HCT116 (cell line): Measurements from ENCODE around the gene MCF2L2. TPM values are rescaled to one million over a fixed set of nuclear protein-coding genes. Genes with fewer than 3 reads are reported as not detected.

ENCODE experiments used
- ATAC-seq: fragments of 200-7000 bp; cut with Tn5 transposase; 2 replicates; pipeline ENCODE4 v1.9.1; 2020; ENCODE audit warnings: mild to moderate bottlenecking, moderate library complexity
- BruUV-seq: library from RNA; stranded (reverse); fragments of 400-500 nt; replicated peaks from 2 replicates; lab custom pipeline; 2021; lab: Mats Ljungman, UMichigan
- CTCF ChIA-PET: fragments of 300-600 bp; sonication (Branson Sonifier 250); formaldehyde crosslinking; loops from one replicate; lab custom pipeline; 2021; ENCODE audit warnings: antibody characterized with exemption; lab: Charles Lee
- POLR2A ChIA-PET: fragments of 300-600, 350-600 bp; sonication (Branson Sonifier 250); formaldehyde crosslinking; loops from one replicate; lab custom pipeline; 2021; ENCODE audit warnings: antibody characterized with exemption; lab: Charles Lee
- RAD21 ChIA-PET, 2 experiments: fragments of 300-600 bp; sonication (Branson Sonifier 250); formaldehyde crosslinking; loops; one replicate each; lab custom pipeline; 2023; ENCODE audit warnings: low total read pairs in 2 of 2; ENCODE audit not compliant: uncharacterized antibody in 2 of 2, unreplicated experiment in 2 of 2, low non-redundant PET in 1 of 2; lab: Charles Lee
- DNase-seq: peaks from one replicate; pipeline ENCODE4 v3.0.0-alpha.2; 2010; ENCODE audit warnings: low read depth, low spot score
- H2AFZ ChIP-seq: fragments of 200-600 bp; shearing (Covaris generic), sonication (generic); 2 replicates; pipeline ENCODE4 v1.6.1; 2017; ENCODE audit warnings: low read depth, mixed run types, mixed read lengths, antibody characterized with exemption, low read length; ENCODE audit not compliant: poor library complexity, severe bottlenecking
- H3K27ac ChIP-seq: 2 replicates; pipeline ENCODE4 v1.5.1; 2012; ENCODE audit warnings: low read depth, low read length
- H3K27me3 ChIP-seq: fragments of 200-600 bp; sonication (generic); 2 replicates; pipeline ENCODE4 v1.6.1; 2016; ENCODE audit warnings: mixed run types, low read length, mixed read lengths; ENCODE audit not compliant: insufficient read depth
- H3K36me3 ChIP-seq, 2 experiments: fragments of 200-500 bp in 1 of 2; fragments of 200-600 bp in 1 of 2; sonication (Bioruptor generic) in 1 of 2; sonication (generic) in 1 of 2; 2 replicates each; pipeline versions ENCODE4 v1.5.1 to v1.6.1; 2014 to 2016; ENCODE audit warnings: low read length in 2 of 2, inconsistent platforms in 1 of 2, mixed read lengths in 1 of 2, mixed run types in 1 of 2; ENCODE audit not compliant: insufficient read depth in 2 of 2, control insufficient read depth in 1 of 2
- H3K4me1 ChIP-seq, 2 experiments: fragments of 200-600 bp in 1 of 2; sonication (generic) in 1 of 2; 2 replicates each; pipeline versions ENCODE4 v1.5.1 to v1.6.1; 2012 to 2017; ENCODE audit warnings: low read length in 2 of 2, inconsistent platforms in 1 of 2, mild to moderate bottlenecking in 1 of 2, mixed read lengths in 1 of 2, mixed run types in 1 of 2, moderate library complexity in 1 of 2; ENCODE audit not compliant: insufficient read depth in 2 of 2, control insufficient read depth in 1 of 2
- H3K4me2 ChIP-seq: fragments of 200-600 bp; sonication (generic); 2 replicates; pipeline ENCODE4 v1.6.1; 2017; ENCODE audit warnings: mixed run types, low read length, mixed read lengths
- H3K4me3 ChIP-seq, 2 experiments: fragments of 200-600 bp in 1 of 2; sonication (generic) in 1 of 2; replicated peaks in 1 of 2; 2 replicates each; pipeline ENCODE4 v1.5.1; 2011 to 2016; ENCODE audit warnings: low read length in 2 of 2, control low read depth in 1 of 2, low read depth in 1 of 2, mild to moderate bottlenecking in 1 of 2, mixed read lengths in 1 of 2, mixed run types in 1 of 2
- H3K79me2 ChIP-seq: fragments of 200-600 bp; sonication (generic); 2 replicates; pipeline ENCODE4 v1.6.1; 2017; ENCODE audit warnings: mild to moderate bottlenecking, mixed run types, low read length, moderate library complexity, mixed read lengths; ENCODE audit not compliant: insufficient read depth
- H3K9ac ChIP-seq: fragments of 200-600 bp; sonication (generic); 2 replicates; pipeline ENCODE4 v1.6.1; 2016; ENCODE audit warnings: low read length, mixed read lengths
- H3K9me2 ChIP-seq: fragments of 200-600 bp; sonication (generic), shearing (Covaris generic); 2 replicates; pipeline ENCODE4 v1.6.1; 2017; ENCODE audit warnings: mixed run types, mild to moderate bottlenecking, moderate library complexity; ENCODE audit not compliant: insufficient read depth
- H3K9me3 ChIP-seq, 2 experiments: fragments of 200-500 bp in 1 of 2; fragments of 200-600 bp in 1 of 2; sonication (Bioruptor generic) in 1 of 2; sonication (generic) in 1 of 2; 2 replicates each; pipeline ENCODE4 v1.6.1; 2014 to 2017; ENCODE audit warnings: low read length in 2 of 2, mixed read lengths in 2 of 2, inconsistent platforms in 1 of 2, low read depth in 1 of 2, mild to moderate bottlenecking in 1 of 2, mixed run types in 1 of 2, moderate library complexity in 1 of 2; ENCODE audit not compliant: control insufficient read depth in 1 of 2, insufficient read depth in 1 of 2
- H4K20me1 ChIP-seq: fragments of 200-600 bp; sonication (generic), shearing (Covaris generic); 2 replicates; pipeline ENCODE4 v1.6.1; 2017; ENCODE audit warnings: mixed run types, mild to moderate bottlenecking, moderate library complexity; ENCODE audit not compliant: insufficient read depth
- CBX3 ChIP-seq: IDR thresholded peaks from 2 replicates; pipeline ENCODE4 v1.6.1; 2012; ENCODE audit warnings: low read depth
- CEBPB ChIP-seq: IDR thresholded peaks from 2 replicates; pipeline ENCODE4 v1.6.1; 2012; ENCODE audit warnings: low read depth
- EGR1 ChIP-seq: IDR thresholded peaks from 2 replicates; pipeline ENCODE4 v1.6.1; 2012; ENCODE audit warnings: low read depth
- ELF1 ChIP-seq: IDR thresholded peaks from 2 replicates; pipeline ENCODE4 v1.6.1; 2012; ENCODE audit warnings: low read depth, borderline replicate concordance
- EZH2 ChIP-seq: fragments of 200-600 bp; sonication (generic); IDR thresholded peaks from 2 replicates; pipeline ENCODE4 v1.6.1; 2017; ENCODE audit warnings: antibody characterized with exemption, mixed run types
- EZH2phosphoT487 ChIP-seq: fragments of 200-600 bp; IDR thresholded peaks from 2 replicates; pipeline ENCODE4 v1.6.1; 2018; ENCODE audit warnings: antibody characterized with exemption, borderline replicate concordance
- JUND ChIP-seq: IDR thresholded peaks from 2 replicates; pipeline ENCODE4 v1.6.1; 2012
- MAX ChIP-seq: IDR thresholded peaks from 2 replicates; pipeline ENCODE4 v1.6.1; 2012
- POLR2AphosphoS5 ChIP-seq: IDR thresholded peaks from 2 replicates; pipeline ENCODE4 v1.6.1; 2011; ENCODE audit warnings: mild to moderate bottlenecking, low read depth, low read length, moderate library complexity
- RAD21 ChIP-seq: IDR thresholded peaks from 2 replicates; pipeline ENCODE4 v1.6.1; 2012; ENCODE audit warnings: low read depth, mild to moderate bottlenecking
- REST ChIP-seq: IDR thresholded peaks from 2 replicates; pipeline ENCODE4 v1.6.1; 2012; ENCODE audit warnings: low read depth
- SIN3A ChIP-seq: IDR thresholded peaks from 2 replicates; pipeline ENCODE4 v1.6.1; 2012; ENCODE audit warnings: low read depth
- SP1 ChIP-seq: IDR thresholded peaks from 2 replicates; pipeline ENCODE4 v1.6.1; 2012; ENCODE audit warnings: low read depth
- SRF ChIP-seq: IDR thresholded peaks from 2 replicates; pipeline ENCODE4 v1.6.1; 2012; ENCODE audit warnings: low read depth
- TCF7L2 ChIP-seq: IDR thresholded peaks from 2 replicates; pipeline ENCODE4 v1.7.0; 2011; ENCODE audit warnings: borderline replicate concordance, inconsistent platforms; ENCODE audit not compliant: insufficient read depth, insufficient read length; ENCODE audit errors: extremely low read depth
- YY1 ChIP-seq: IDR thresholded peaks from 2 replicates; pipeline ENCODE4 v1.6.1; 2011; ENCODE audit warnings: low read length, low read depth, moderate library complexity, mild to moderate bottlenecking; ENCODE audit not compliant: insufficient replicate concordance; ENCODE audit errors: extremely low read depth
- ZFX ChIP-seq: fragments of 450-650 bp; IDR thresholded peaks from 2 replicates; pipeline ENCODE4 v1.6.1; 2017
- ZNF274 ChIP-seq: fragments of 200-500 bp; sonication (Bioruptor generic); IDR thresholded peaks from 2 replicates; pipeline ENCODE4 v1.6.1; 2014; ENCODE audit warnings: mild to moderate bottlenecking, low read depth, low read length, inconsistent platforms
- intact Hi-C: fragments of 100-400 bp; cut with micrococcal nuclease; formaldehyde crosslinking; loops from 2 replicates; pipeline ENCODE4 v1.10.0; 2022
- total RNA-seq: library from RNA; stranded (reverse); gene quantifications from one replicate; pipeline ENCODE4 v1.2.1, GENCODE V29; 2021; ENCODE audit not compliant: unreplicated experiment
- TF ChIP-seq, protein P1 (sequence below), 3 experiments: fragments of 200-600 bp in 1 of 3; sonication (generic) in 1 of 3; IDR thresholded peaks in 2 of 3; conservative IDR thresholded peaks in 1 of 3; 2 replicates each; pipeline ENCODE4 v1.5.1; 2012 to 2017; ENCODE audit warnings: low read depth in 2 of 3, low read length in 2 of 3, antibody characterized with exemption in 1 of 3, borderline replicate concordance in 1 of 3, control low read depth in 1 of 3, mild to moderate bottlenecking in 1 of 3, mixed read lengths in 1 of 3, mixed run types in 1 of 3, moderate library complexity in 1 of 3; ENCODE audit not compliant: insufficient read depth in 1 of 3
- TF ChIP-seq, protein P2 (sequence below): IDR thresholded peaks from 2 replicates; pipeline ENCODE4 v1.6.1; 2012

Gene MCF2L2
- total RNA-seq, 1 experiment from 2014 or later: 1.5 TPM

GRCh38 chr3:183369117-183369516, 59.3 kb downstream of the MCF2L2 start:
- CTCF ChIA-PET: interaction anchor here (1.4 kb wide), 1 partner anchor 13 kb away, joined by 3 read pairs; no protein-coding TSS in a partner anchor
- Histone ChIP-seq H3K4me2 (no peak overlapping the region), H3K27ac (no peak overlapping the region), H4K20me1 (no peaks in the 10 kb centered on the region), H3K9me3 (no peaks in the 10 kb centered on the region), H3K79me2 (no peaks in the 10 kb centered on the region), H3K4me3 (no peak overlapping the region), H3K9ac (no peak overlapping the region), H3K27me3 (no peaks in the 10 kb centered on the region), H3K36me3 (no peaks in the 10 kb centered on the region), H3K9me2 (no peaks in the 10 kb centered on the region), H2AFZ (no peak overlapping the region), H3K4me1 (peaks cover 10 to 26% of the 10 kb centered on the region in 2 experiments)
- BruUV-seq: no TSS peak
- no peak for ATAC-seq
- no peak for DNase-seq
- intact Hi-C loops: no loop called here
- RAD21 ChIA-PET: no interaction called here
- TF ChIP-seq, protein P1, sequence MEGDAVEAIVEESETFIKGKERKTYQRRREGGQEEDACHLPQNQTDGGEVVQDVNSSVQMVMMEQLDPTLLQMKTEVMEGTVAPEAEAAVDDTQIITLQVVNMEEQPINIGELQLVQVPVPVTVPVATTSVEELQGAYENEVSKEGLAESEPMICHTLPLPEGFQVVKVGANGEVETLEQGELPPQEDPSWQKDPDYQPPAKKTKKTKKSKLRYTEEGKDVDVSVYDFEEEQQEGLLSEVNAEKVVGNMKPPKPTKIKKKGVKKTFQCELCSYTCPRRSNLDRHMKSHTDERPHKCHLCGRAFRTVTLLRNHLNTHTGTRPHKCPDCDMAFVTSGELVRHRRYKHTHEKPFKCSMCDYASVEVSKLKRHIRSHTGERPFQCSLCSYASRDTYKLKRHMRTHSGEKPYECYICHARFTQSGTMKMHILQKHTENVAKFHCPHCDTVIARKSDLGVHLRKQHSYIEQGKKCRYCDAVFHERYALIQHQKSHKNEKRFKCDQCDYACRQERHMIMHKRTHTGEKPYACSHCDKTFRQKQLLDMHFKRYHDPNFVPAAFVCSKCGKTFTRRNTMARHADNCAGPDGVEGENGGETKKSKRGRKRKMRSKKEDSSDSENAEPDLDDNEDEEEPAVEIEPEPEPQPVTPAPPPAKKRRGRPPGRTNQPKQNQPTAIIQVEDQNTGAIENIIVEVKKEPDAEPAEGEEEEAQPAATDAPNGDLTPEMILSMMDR (IDR thresholded peaks at IDR 0.05 in 2 of 3, conservative IDR thresholded peaks at IDR 0.05 in 1 of 3; ENCODE audit: borderline replicate concordance in 1 of 3, insufficient read depth in 1 of 3, low read depth in 2 of 3, low read length in 2 of 3): no peak
- TF ChIP-seq SRF (no peak), EZH2phosphoT487 (no peak), JUND (no peak), CEBPB (no peak), TCF7L2 (no peak), MAX (no peak), EGR1 (no peak), YY1 (no peak), ELF1 (no peak), REST (no peak), RAD21 (no peak), ZFX (no peak), EZH2 (no peak), SP1 (no peak), CBX3 (no peak), ZNF274 (no peak), POLR2AphosphoS5 (no peak), SIN3A (no peak)
- TF ChIP-seq, protein P2, sequence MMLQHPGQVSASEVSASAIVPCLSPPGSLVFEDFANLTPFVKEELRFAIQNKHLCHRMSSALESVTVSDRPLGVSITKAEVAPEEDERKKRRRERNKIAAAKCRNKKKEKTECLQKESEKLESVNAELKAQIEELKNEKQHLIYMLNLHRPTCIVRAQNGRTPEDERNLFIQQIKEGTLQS: no peak
- POLR2A ChIA-PET: no interaction called here
